ENCODE data around the gene SLC2A1. TPM values are rescaled to one million over a fixed set of nuclear protein-coding genes. Genes with fewer than 3 reads are reported as not detected.
A peak's percentile ranks its signal among the peaks of the same experiment; 100 is the strongest.

SLC2A1 gene
- total and polyA plus RNA-seq, 11 donors, result 10.6 to 196 (median 29.9) TPM

- Histone ChIP-seq H3K4me3 (no peak overlapping the region), H3K9me3 (no peaks in the 10 kb centered on the region), H3K4me1 (peaks cover 7 to 99% (median 64%) of the 10 kb centered on the region in 12 donors), H3K36me3 (peaks cover 0 to 4% (median 0%) of the 10 kb centered on the region in 9 donors), H3K27ac (peak overlapping the region; percentile 62 to 92 (median 82)), H3K27me3 (no peaks in the 10 kb centered on the region)
- intact Hi-C loops (cut with DNase I), result no loop called here
- DNase-seq, result no peak
- ATAC-seq, result no peak
- 70 to 78% (median 74%) methylated on average over 6 of the region's 6 CpGs for WGBS, 4 donors
- TF ChIP-seq POLR2A (IDR thresholded peaks at IDR 0.05) (no peak), CTCF (IDR thresholded peaks at IDR 0.05) (no peak)
Observed at GRCh38 chr1:42943728-42944127, 14.9 kb downstream of the SLC2A1 start.

DNA sequence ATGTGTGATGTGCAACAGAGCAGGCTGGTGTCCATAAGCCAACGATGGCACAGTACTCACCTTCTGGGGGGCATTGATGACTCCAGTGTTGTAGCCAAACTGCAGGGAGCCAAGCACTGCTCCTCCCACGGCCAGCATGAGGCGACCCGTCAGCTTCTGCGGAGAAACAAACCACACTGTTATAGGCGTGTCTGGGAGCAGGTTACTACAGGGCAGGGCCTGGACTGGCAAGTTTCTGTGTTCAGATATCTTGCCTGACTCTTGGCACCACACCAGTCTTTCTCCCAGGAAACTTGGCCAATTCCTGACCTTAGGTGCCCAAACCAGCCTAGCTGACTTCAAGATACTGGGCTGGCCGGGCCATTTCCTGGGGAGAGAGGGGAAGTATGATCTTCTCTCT lies 15.5 kb downstream of the SLC2A1 start:
- ATAC-seq (peak; percentile 75 to 85 (median 80)), DNase-seq (peak in 4 of 5 donors; percentile 67 to 87 (median 78))
- peaks cover 7 to 97% (median 64%) of the 10 kb centered on the region in 12 donors for H3K4me1 ChIP-seq
- intact Hi-C loops (cut with DNase I), result no loop called here
- TF ChIP-seq CTCF (IDR thresholded peaks at IDR 0.05), result no peak
- TF ChIP-seq POLR2A (IDR thresholded peaks at IDR 0.05), result no peak
- H3K4me3 ChIP-seq, result no peak overlapping the region
- H3K27ac ChIP-seq, result peak overlapping the region; percentile 62 to 92 (median 82)
- H3K27me3 ChIP-seq, result no peaks in the 10 kb centered on the region
- WGBS, 4 donors, result 34 to 74% (median 61%) methylated on average over 7 of the region's 7 CpGs
- peaks cover 0 to 4% (median 0%) of the 10 kb centered on the region in 9 donors for H3K36me3 ChIP-seq
- no peaks in the 10 kb centered on the region for H3K9me3 ChIP-seq

DNA sequence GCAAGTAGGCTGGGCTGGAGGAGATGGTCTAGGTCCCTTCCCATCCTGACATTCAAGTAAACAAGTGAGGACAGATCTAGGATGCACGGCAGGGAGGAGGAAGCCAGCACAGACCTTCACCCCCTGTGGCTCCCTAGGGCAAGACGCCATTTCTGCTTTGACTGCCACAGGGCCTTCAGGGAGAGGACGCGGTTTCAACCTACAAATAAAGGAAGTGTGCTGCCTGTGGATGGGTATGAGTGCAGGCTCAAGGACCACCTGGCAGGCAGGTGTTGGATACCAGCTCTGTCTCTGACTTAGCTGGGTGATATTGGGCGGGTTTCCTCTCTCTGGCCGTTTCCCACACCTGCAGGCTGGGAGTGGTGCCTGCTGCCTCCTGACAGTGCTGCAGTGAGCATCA lies 16.2 kb downstream of the SLC2A1 start:
- Histone ChIP-seq H3K9me3 (no peaks in the 10 kb centered on the region), H3K4me1 (peaks cover 7 to 95% (median 66%) of the 10 kb centered on the region in 12 donors), H3K36me3 (peaks cover 0 to 7% (median 0%) of the 10 kb centered on the region in 9 donors), H3K27ac (peak overlapping the region; percentile 37 to 92 (median 82)), H3K4me3 (no peak overlapping the region), H3K27me3 (no peaks in the 10 kb centered on the region)
- 72 to 85% (median 78%) methylated on average over 6 of the region's 6 CpGs for WGBS, 4 donors
- intact Hi-C loops (cut with DNase I), result no loop called here
- DNase-seq (no peak), ATAC-seq (no peak)
- TF ChIP-seq POLR2A (IDR thresholded peaks at IDR 0.05) (no peak), CTCF (IDR thresholded peaks at IDR 0.05) (no peak)

DNA sequence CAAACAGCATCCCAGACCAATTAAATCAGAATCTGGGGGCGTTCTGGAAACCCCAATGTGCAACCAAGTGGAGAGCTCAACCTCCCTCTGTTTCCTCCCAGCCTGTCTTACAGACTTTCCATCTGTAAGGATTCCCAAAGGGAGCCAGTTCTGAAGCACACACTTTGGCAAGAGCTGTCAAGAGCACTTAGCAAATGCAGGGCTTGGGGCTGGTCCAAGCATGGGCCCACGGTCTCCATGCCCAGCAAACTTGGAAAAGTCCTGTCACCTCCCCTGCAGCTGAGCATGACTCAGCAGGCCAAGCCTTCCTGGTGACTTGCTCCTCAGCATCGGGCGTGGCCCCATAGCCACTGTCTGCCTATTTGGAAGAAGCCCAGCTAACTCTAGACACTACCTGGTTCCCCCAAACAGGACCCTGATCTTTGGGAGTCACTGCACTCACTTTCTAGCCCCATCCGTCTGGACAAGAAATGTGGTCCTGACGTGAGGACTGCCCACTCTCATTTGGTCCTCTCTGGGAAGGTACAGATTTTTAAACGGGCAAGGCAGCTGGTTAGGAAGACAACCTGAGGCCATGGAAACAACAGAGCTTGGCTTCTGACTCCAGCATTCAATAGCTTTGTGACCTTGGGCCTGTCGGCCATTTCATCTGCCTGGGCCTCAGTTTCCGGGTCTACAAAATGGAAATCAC lies 16.9 kb downstream of the SLC2A1 start:
- Histone ChIP-seq H3K4me3 (no peak overlapping the region), H3K36me3 (peaks cover 0 to 12% (median 0%) of the 10 kb centered on the region in 9 donors), H3K27me3 (no peaks in the 10 kb centered on the region), H3K27ac (peak overlapping the region; percentile 37 to 92 (median 82)), H3K9me3 (no peaks in the 10 kb centered on the region), H3K4me1 (peaks cover 7 to 98% (median 66%) of the 10 kb centered on the region in 12 donors)
- intact Hi-C loops (cut with DNase I), result no loop called here
- ATAC-seq (peak; percentile 70 to 80 (median 78)), DNase-seq (peak; percentile 77 to 93 (median 86))
- WGBS, 4 donors, result 50 to 56% (median 53%) methylated on average over 9 of the region's 9 CpGs
- no peak for TF ChIP-seq CTCF (IDR thresholded peaks at IDR 0.05)
- TF ChIP-seq POLR2A (IDR thresholded peaks at IDR 0.05), result no peak
